NCI-H187 (cell line): ENCODE data around the gene BMX.

Experiments
- DNase-seq, 2 experiments: peaks; one replicate each; lab custom pipeline; 2025; lab: John Stamatoyannopoulos, UW

The BMX gene

GRCh38 chrX:15570145-15570544 lies 69.5 kb downstream of the BMX start:
- DNase-seq = no peak

DNA sequence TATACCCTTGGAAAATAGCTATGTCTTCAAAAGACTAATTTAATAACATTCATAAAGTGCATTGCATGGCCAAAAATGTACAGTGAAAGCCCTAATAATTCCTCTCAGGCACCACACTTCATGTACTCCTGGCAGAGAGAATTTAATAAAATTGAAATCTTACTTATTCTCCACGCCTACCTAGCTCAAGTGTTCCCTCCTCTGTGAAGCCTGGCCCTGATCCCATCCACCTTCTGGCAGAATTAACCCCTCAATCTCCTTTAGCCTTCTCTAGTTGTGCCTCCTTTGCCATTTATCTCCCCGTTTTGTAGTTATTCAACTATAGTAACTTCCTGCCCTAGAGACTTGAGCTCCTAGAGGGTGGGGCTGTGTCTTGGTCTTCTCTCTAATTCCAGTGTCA lies 73.4 kb downstream of the BMX start:
- no peak for DNase-seq

DNA sequence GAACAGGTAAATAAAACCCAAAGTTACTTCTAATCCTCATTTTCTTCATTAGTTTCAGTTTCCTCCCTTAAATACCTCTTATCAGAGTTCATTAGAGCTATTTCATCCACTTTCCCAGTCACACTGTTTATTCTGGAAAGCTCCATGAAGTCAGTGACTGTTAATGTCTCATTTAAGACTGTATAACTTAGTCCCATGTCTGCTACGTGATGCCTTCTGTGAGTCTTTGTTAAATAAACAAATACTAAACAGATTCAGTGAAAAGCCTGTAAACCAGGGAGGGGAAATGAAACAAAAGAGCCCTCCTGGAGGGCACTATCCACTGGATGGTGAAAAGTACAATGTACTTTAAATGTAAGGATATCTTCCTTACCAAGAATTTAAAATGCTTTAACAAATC lies 75.4 kb downstream of the BMX start:
- no peak for DNase-seq

DNA sequence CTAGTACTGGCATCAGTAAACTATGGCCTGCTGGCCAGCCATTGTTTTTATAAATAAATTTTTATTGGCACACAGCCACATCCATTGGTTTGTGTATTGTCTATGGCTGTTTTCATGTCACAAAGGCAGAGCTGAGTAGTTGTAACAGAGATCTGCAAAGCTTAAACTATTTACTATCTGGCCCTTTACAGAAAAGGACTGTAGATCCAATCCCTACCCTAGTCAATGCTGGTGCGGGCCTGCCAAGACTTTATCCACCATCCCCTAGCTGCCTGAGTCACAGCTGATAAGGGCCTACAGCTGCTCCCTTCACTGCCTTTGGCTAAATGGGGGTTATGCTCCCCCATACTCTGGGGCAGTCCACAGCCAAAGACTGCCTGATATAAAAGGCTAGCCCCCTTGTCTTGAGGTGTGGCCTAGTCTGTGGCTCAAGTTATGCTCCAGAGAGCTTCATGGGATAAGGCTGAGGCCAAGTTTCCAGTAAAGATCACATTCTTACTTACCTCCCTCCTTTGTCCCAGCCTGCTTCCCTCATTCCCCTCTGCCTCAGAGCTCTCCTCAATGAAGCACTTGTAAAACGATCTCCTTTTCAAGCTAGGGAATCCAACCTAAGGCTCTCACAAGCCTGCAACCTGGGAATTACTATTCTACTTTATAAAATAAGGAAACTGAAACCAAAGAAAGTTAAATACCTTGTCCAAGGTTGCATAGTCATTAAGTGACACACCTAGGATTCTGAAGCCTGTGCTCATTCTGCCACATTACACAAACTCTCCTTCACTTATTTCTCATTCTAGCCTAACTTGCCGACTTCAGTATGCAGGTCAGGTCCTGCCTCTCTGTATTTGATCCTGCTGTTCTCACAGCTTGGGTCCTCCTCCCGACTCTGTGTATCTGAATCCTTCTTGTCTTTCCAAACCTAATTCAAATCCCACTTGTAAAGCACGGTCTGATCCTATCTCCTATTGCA lies 79.5 kb downstream of the BMX start:
- DNase-seq = no peak

DNA sequence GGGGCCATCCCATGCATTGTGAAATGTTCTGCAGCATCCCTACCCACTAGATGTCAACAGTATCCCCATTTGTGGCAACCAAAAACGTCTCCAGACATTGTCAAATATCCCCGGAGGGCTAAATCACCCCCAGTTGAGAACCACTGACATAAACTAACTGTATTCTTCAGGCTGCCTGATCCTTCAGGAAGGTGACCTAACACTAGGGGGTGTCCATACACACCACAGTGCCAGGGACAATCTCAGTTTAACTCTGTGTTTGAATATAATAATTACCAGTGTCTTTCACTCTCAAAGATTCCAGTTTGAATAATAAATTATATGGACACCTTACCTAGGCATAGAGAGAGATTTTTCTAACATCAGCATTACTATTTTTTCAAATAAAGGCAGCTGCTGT lies 93.8 kb downstream of the BMX start:
- DNase-seq = no peak

GRCh38 chrX:15598026-15598425 lies 97.4 kb downstream of the BMX start:
- no peak for DNase-seq

- DNase-seq = no peak
These were observed 98.9 kb downstream of the BMX start for GRCh38 chrX:15599461-15599860.

DNA sequence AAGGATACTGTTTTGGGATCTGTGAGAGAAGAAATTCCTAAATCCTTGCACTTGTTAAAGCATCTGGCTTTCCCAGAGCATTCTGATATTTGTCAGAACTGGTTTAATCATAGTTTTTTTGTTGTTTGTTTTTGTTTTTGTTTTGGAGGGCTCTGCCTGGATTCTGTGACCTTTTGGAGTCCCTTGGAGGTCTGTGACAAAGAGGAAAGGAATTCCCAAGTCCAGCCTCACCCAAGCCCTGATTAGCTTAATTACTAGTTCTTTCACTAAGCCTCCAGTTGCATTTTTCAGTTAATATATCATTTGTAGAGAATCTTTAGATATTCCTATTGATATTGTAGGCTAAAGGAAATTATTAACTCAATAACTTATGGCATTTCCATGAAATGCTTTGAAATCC lies 99.4 kb downstream of the BMX start:
- DNase-seq = no peak

DNA sequence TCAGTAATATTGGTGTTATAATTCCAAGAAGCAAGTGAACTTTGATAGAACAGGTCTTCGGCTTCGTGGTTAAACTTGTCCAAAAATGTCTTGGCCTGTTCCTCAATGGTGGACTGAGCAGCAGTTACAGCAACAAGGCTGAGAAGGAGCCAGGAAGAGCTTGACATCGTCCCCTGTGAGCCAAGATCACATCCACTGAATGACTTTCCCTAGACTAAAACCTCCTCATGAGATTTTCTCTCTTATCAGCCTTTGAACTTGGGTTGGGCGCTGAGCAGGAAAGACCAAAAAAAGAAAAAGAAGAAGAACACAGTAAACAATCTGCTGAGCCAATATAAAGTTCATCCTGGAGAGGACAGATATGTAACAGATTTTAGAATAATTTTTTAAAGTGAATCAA lies 100.1 kb downstream of the BMX start, which contains the start of gene ACE2:
TSS of gene ACE2 (minus strand) at position 216 of the 400 bp plus-strand sequence. CDS start at position 167, 49 bp downstream.
- DNase-seq = no peak

DNA sequence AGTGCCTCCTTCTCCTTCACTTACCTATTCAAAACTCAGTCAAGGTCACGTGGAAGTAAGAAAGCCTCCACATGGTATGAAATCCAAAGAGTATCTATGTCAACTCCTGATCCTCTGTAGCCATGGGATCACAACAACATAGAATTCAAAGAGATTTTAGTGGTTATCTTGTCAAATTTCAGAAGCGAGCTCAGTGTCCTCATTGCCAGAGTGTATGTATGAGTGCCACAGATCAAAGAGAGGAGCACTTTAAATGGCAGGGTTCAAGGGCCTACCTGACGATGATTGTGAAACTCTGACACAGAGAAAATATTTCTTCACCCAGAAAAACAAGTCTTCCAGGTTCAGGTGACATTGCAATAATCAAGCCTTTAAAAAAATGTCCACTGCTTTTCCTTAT lies 101.3 kb downstream of the BMX start:
- no peak for DNase-seq

GRCh38 chrX:15602761-15603160 lies 102.2 kb downstream of the BMX start:
- DNase-seq = no peak

GRCh38 chrX:15605226-15605625 lies 104.6 kb downstream of the BMX start:
- DNase-seq = no peak
